ENCODE data around the gene MEGF11. TPM values are rescaled to one million over a fixed set of nuclear protein-coding genes. Genes with fewer than 3 reads are reported as not detected.
A peak's percentile ranks its signal among the peaks of the same experiment; 100 is the strongest.
"Not testable (repeated sequence)": the region's sequence is repeated elsewhere in the genome, so short reads cannot be mapped to it uniquely, and the experiment has no call there.

The MEGF11 gene
- total RNA-seq, 1 donor, result under 0.01 TPM

DNA sequence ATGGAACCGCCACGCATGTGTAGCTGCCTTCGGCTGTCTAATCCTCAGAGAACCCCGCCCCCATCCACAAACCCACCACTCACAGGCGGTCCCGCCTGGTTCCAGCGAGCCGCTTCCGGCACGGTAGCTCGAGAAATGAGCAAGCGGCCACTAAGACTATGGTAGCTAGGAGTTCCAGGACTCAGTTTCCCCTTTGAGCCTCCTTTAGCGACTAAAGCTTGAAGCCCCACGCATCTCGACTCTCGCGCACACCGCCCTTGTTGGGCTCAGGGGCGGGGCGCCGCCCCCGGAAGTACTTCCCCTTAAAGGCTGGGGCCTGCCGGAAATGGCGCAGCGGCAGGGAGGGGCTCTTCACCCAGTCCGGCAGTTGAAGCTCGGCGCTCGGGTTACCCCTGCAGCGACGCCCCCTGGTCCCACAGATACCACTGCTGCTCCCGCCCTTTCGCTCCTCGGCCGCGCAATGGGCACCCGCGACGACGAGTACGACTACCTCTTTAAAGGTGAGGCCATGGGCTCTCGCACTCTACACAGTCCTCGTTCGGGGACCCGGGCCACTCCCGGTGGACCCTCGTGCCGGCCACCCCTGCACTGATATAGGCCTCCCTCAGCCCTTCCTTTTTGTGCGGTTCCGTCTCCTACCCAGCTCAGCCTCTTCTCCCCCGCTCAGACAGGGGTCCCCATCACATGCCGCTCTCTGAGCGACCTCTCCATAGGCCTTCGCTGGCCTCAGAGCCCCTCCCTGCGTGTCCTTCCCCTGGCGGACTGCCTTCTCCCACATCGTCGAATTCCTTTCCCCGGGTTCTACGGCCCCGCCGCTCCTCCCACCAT lies 384.2 kb downstream of the MEGF11 start, which contains the start of gene RAB11A:
RAB11A (plus strand) TSS at position 366 of the 828 bp plus-strand sequence; CDS start at position 461, 95 bp downstream.
- TF ChIP-seq, protein P1, sequence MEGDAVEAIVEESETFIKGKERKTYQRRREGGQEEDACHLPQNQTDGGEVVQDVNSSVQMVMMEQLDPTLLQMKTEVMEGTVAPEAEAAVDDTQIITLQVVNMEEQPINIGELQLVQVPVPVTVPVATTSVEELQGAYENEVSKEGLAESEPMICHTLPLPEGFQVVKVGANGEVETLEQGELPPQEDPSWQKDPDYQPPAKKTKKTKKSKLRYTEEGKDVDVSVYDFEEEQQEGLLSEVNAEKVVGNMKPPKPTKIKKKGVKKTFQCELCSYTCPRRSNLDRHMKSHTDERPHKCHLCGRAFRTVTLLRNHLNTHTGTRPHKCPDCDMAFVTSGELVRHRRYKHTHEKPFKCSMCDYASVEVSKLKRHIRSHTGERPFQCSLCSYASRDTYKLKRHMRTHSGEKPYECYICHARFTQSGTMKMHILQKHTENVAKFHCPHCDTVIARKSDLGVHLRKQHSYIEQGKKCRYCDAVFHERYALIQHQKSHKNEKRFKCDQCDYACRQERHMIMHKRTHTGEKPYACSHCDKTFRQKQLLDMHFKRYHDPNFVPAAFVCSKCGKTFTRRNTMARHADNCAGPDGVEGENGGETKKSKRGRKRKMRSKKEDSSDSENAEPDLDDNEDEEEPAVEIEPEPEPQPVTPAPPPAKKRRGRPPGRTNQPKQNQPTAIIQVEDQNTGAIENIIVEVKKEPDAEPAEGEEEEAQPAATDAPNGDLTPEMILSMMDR (IDR thresholded peaks at IDR 0.05; ENCODE audit: insufficient read depth, low read depth, low read length), result peak; percentile 40
- H3K4me3 ChIP-seq (ENCODE audit: low read depth, low read length), result peak within 1 kb of the TSS; percentile 92
- DNase-seq (ENCODE audit: low read depth), result peak; percentile 97

- DNase-seq (ENCODE audit: low read depth), result no peak
- H3K4me3 ChIP-seq (ENCODE audit: low read depth, low read length), result peak overlapping the region; percentile 92
- TF ChIP-seq, protein P1 (IDR thresholded peaks at IDR 0.05; ENCODE audit: insufficient read depth, low read depth, low read length), result no peak
Measured at GRCh38 chr15:65868546-65869125, 384.9 kb downstream of the MEGF11 start.

GRCh38 chr15:65867933-65868332 lies 385.6 kb downstream of the MEGF11 start:
- DNase-seq (ENCODE audit: low read depth); H3K4me3 ChIP-seq (ENCODE audit: low read depth, low read length): not testable (repeated sequence)

DNA sequence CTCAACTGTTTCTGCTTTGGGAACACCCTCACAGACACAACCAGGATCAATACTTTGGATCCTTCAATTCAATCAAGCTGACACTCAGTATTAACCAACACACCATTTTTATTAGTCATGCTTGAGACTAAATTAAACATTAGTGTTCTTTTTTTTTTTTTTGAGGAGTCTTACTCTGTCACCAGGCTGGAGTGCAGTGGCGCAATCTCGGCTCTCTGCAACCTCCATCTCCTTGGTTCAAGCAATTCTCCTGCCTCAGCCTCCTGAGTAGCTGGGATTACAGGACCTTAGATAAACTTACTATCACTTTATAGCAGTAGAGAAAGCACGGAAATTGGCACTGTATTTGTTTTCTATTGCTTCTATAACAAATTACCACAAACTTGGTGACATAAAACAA lies 386.3 kb downstream of the MEGF11 start:
- TF ChIP-seq, protein P1 (IDR thresholded peaks at IDR 0.05; ENCODE audit: insufficient read depth, low read depth, low read length), result no peak
- no peak for DNase-seq (ENCODE audit: low read depth)
- no peak overlapping the region for H3K4me3 ChIP-seq (ENCODE audit: low read depth, low read length)

- no peak overlapping the region for H3K4me3 ChIP-seq (ENCODE audit: low read depth, low read length)
- DNase-seq (ENCODE audit: low read depth), result no peak
- TF ChIP-seq, protein P1 (IDR thresholded peaks at IDR 0.05; ENCODE audit: insufficient read depth, low read depth, low read length), result no peak
Measured at GRCh38 chr15:65863106-65863505, 390.4 kb downstream of the MEGF11 start.

DNA sequence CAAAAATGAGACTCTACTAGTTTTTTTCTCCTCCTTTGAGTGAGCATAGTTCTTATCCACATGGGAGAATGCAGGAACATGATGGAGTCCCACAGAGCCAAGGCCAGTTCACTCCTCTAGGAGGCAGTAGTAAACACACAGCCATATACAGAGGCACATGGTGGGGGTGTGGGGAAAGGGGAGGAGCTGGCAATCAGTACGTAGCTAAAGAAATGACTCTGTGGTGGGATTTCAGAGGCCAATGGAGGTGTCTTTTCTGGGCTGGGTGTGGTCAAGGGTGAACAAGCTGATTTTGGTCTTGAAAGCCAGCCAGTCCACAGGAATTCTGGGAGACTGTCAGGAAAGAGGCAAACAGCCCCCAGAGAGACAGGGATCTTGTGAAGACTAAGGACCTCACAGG lies 390.9 kb downstream of the MEGF11 start:
- H3K4me3 ChIP-seq (ENCODE audit: low read depth, low read length), result no peak overlapping the region
- TF ChIP-seq, protein P1 (IDR thresholded peaks at IDR 0.05; ENCODE audit: insufficient read depth, low read depth, low read length), result peak; percentile 64
- DNase-seq (ENCODE audit: low read depth), result peak; percentile 65

DNA sequence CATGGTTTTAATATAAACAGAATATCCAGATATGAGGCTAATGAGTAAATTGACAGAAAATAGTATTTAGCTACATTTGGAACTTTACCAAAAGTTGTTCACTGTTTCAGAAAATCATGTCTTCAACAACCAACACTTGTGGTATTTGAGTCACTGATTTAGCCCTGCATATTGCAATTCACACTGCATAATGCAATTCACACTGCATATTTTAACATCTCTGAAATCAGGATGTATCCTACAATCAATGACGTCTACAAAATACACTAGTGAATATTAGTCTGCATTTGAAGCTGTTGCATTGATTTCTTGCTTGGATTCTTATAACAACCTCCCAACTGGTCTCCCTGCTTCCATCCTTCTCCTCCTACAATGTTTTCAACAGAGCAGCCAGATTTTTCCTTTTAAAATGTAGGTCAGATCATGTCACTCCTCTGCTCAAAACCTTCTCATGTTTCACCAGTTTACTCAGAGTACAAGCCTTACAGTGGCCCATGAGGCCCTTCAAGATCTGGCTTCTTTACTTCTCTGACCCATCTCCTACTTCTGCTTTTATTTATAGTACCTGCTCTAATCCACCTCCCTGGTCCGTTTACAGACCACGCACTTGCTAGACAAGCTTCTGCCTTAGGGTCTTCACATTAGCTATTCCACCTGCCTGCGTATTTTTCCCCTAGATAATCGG lies 395.7 kb downstream of the MEGF11 start:
- TF ChIP-seq, protein P1 (IDR thresholded peaks at IDR 0.05; ENCODE audit: insufficient read depth, low read depth, low read length), result no peak
- no peak overlapping the region for H3K4me3 ChIP-seq (ENCODE audit: low read depth, low read length)

More for the DNA sequence above, 395.7 kb downstream of the MEGF11 start:
- peak; percentile 19 for DNase-seq (ENCODE audit: low read depth)

All from fibroblast of villous mesenchyme (primary cell).